Mucosa of descending colon (tissue), 3 donors: ENCODE results near the gene CFAP210. TPM values are rescaled to one million over a fixed set of nuclear protein-coding genes. Genes with fewer than 3 reads are reported as not detected.

Experiments used
- ATAC-seq: fragments of 200-7000 bp; cut with Tn5 transposase; one replicate; pipeline ENCODE4 v1.9.1; 2020; ENCODE audit warnings: mild to moderate bottlenecking, moderate library complexity
- DNase-seq, 3 donors: peaks; one replicate each; pipeline ENCODE4 v3.0.0-alpha.2; 2020
- H3K36me3 ChIP-seq: fragments of 200-600 bp; one replicate; pipeline ENCODE4 v1.8.0; 2021; ENCODE audit warnings: low read depth, mild to moderate bottlenecking
- H3K4me1 ChIP-seq: fragments of 200-600 bp; one replicate; pipeline ENCODE4 v1.8.0; 2021; ENCODE audit warnings: low read depth, mild to moderate bottlenecking
- H3K4me3 ChIP-seq: fragments of 200-600 bp; one replicate; pipeline ENCODE4 v1.8.0; 2021; ENCODE audit warnings: mild to moderate bottlenecking
- H3K9me3 ChIP-seq: fragments of 200-600 bp; one replicate; pipeline ENCODE4 v1.8.0; 2021; ENCODE audit warnings: mild to moderate bottlenecking
- intact Hi-C, 2 donors: fragments of 100-400 bp; cut with DNase I in 1 of 2; cut with micrococcal nuclease in 1 of 2; formaldehyde crosslinking; loops; one replicate each; pipeline versions ENCODE4 v1.11.0 to v1.11.1; 2022; cut with DNase I, micrococcal nuclease
- total RNA-seq, 3 donors: library from RNA; stranded (reverse); fragmentation: NEBNext Ultra II Directional in 2 of 3; extraction: Animal tissue kit (Norgen Biotek cat#: 25700) in 2 of 3; gene quantifications; one replicate each; pipeline versions ENCODE4 v1.2.1 to v1.2.4, GENCODE V29; 2021 to 2023
- TF ChIP-seq, protein P1 (sequence below): fragments of 200-600 bp; IDR thresholded peaks from one replicate; pipeline ENCODE4 v1.8.0; 2022; ENCODE audit warnings: antibody characterized with exemption, mild to moderate bottlenecking
- donor health status: DM: no; HTN: no; CAD: no; lungs with moderate emphysema.
- donor health status: DM: no; HTN: no; CAD: no.
- donor health status: DM: no; HTN: yes; CAD: no.

The CFAP210 gene
- total RNA-seq, 3 donors from 2014 or later = not detected

DNA sequence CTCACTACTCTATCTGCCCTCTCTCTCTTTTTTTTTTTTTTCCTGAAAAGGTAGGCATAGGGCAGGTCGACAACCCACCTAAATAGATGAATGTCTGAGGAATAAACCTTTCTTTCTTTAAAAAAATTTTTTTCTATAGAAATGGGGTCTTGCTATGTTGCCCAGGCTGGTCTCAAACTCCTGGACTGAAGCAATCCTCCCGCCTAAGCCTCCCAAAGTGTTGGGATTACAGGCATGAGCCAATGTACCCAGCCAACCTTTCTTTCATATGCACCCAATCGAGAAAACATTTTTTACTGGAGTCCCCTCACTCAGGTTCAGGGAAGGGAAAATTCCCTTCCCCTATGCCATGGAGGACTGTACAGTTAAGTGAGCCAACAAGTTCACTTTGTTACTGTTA lies 31.0 kb downstream of the CFAP210 start:
- intact Hi-C loops = no loop called here
- TF ChIP-seq, protein P1, sequence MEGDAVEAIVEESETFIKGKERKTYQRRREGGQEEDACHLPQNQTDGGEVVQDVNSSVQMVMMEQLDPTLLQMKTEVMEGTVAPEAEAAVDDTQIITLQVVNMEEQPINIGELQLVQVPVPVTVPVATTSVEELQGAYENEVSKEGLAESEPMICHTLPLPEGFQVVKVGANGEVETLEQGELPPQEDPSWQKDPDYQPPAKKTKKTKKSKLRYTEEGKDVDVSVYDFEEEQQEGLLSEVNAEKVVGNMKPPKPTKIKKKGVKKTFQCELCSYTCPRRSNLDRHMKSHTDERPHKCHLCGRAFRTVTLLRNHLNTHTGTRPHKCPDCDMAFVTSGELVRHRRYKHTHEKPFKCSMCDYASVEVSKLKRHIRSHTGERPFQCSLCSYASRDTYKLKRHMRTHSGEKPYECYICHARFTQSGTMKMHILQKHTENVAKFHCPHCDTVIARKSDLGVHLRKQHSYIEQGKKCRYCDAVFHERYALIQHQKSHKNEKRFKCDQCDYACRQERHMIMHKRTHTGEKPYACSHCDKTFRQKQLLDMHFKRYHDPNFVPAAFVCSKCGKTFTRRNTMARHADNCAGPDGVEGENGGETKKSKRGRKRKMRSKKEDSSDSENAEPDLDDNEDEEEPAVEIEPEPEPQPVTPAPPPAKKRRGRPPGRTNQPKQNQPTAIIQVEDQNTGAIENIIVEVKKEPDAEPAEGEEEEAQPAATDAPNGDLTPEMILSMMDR = no peak

DNA sequence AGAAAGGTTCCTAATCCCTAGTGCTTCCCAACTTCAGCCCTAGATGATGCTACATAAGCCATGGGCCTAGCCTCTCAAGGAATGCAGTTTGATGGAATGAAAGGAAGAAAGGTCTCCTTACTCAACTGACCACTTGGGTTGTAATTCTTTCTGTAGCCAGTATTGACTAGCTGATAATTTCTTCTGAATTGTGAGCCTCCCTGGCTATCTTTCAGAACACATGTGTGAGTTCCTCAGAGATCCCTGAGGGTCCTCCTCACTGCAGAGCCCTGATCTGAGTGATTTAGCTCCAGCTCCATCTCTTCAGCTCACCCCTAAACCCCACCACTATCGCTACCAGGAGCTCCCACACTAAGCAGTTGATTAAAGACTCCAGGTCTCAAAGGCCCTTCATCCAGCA lies 31.5 kb downstream of the CFAP210 start:
- TF ChIP-seq, protein P1 = no peak
- intact Hi-C loops = no loop called here
- Histone ChIP-seq H3K4me1 (no peaks in the 10 kb centered on the region), H3K36me3 (no peaks in the 10 kb centered on the region), H3K9me3 (no peaks in the 10 kb centered on the region), H3K4me3 (no peak overlapping the region)
- DNase-seq (no peak), ATAC-seq (no peak)

More for the DNA sequence above, 31.0 kb downstream of the CFAP210 start:
- DNase-seq (no peak), ATAC-seq (no peak)
- Histone ChIP-seq H3K9me3 (no peaks in the 10 kb centered on the region), H3K4me3 (no peak overlapping the region), H3K36me3 (no peaks in the 10 kb centered on the region), H3K4me1 (no peaks in the 10 kb centered on the region)

DNA sequence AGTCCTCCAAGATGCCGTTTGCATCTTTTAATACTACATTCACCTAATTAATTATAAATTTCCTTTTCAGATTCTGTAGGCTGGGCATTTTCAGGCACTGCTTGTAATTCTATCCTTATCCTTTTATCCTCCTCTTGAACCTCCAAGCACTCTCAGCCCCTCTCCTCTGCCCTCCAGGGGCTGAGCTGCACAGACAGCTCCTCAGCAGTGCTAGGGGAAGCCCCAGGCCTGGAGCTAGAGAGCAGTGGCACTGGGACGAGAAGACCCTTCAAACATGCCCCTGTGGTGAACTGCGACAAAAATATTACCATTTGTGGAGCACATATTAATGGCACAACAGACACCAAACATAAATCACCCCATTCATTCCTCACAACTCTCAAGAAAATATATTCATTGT lies 32.9 kb downstream of the CFAP210 start:
- Histone ChIP-seq H3K9me3 (no peaks in the 10 kb centered on the region), H3K36me3 (no peaks in the 10 kb centered on the region), H3K4me3 (no peak overlapping the region), H3K4me1 (no peaks in the 10 kb centered on the region)
- DNase-seq (no peak), ATAC-seq (no peak)
- TF ChIP-seq, protein P1 = no peak
- intact Hi-C loops = no loop called here

DNA sequence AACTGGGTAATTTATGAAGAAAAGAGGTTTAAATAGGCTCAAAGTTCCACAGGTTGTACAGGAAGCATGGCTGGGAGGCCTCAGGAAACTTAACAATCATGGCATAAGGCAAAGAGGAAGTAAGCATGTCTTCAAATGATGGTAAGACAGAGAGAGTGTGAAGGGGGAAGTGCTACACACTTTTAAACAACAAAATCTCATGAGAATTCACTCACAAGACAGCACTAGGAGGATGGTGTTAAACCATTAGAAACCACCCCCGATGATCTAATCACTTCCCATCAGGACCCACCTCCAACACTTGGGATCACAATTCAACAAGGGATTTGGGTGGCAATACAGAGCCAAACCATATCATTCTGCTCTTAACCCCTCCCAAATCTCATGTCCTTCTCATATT lies 34.9 kb downstream of the CFAP210 start:
- no peak for ATAC-seq

DNA sequence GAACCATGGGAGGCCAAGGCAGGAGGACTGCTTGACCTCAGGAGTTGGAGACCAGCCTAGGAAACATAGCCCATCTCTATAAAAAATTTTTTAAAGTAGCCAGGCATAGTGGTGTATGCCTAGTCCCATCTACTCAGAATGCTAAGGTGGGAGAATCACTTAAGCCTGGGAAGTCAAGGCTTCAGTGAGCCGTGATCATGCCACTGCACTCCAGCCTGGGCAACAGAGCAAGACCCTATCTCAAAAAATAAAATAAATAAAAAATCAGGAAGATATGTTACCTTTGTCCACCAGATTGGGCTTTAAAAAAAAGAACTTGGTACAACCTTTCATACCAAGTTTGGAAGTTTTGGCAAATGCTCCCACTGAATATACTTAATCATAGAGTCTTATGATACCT lies 35.3 kb downstream of the CFAP210 start:
- Histone ChIP-seq H3K9me3 (no peaks in the 10 kb centered on the region), H3K4me3 (no peak overlapping the region), H3K36me3 (no peaks in the 10 kb centered on the region), H3K4me1 (no peaks in the 10 kb centered on the region)
- DNase-seq (no peak), ATAC-seq (no peak)
- TF ChIP-seq, protein P1 = no peak
- intact Hi-C loops = no loop called here

More for the DNA sequence above, 34.9 kb downstream of the CFAP210 start:
- intact Hi-C loops = no loop called here
- no peak for DNase-seq
- TF ChIP-seq, protein P1 = no peak
- Histone ChIP-seq H3K9me3 (no peaks in the 10 kb centered on the region), H3K4me3 (no peak overlapping the region), H3K4me1 (no peaks in the 10 kb centered on the region), H3K36me3 (no peaks in the 10 kb centered on the region)

DNA sequence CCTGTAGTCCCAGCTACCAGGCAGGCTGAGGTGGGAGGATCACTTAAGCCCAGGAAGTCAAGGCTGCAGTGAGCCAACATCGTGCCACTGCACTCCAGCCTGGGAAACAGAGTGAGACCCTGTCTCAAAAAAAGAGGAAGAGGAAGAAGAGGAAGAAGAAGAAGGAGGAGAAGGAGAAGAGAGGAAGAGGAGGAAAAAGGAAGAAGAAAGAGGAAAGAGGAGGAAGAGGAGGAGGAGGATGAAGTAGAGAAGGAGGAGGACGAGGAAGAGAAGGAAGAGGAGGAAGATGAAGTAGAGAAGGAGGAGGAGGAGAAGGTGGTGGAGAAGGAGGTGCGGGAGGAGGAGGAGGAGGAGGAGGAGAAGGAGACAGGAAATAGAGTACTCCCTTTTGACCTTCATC lies 38.0 kb downstream of the CFAP210 start:
- Histone ChIP-seq H3K4me3 (no peak overlapping the region), H3K4me1 (no peaks in the 10 kb centered on the region), H3K36me3 (no peaks in the 10 kb centered on the region), H3K9me3 (no peaks in the 10 kb centered on the region)
- ATAC-seq (no peak), DNase-seq (no peak)
- intact Hi-C loops = no loop called here
- TF ChIP-seq, protein P1 = no peak
